ENCODE results near the gene KTN1. TPM values are rescaled to one million over a fixed set of nuclear protein-coding genes. Genes with fewer than 3 reads are reported as not detected.

KTN1 gene
- total RNA-seq, 1 donor from 2014 or later, result 191 TPM

GRCh38 chr14:55710506-55711041, 130.6 kb downstream of the KTN1 start:
- Histone ChIP-seq H3K36me3 (no peaks in the 10 kb centered on the region), H3K4me1 (peaks cover 12% of the 10 kb centered on the region), H3K9me3 (ENCODE audit: low read depth) (no peaks in the 10 kb centered on the region), H3K27me3 (no peaks in the 10 kb centered on the region), H3K79me2 (ENCODE audit: low read depth) (no peaks in the 10 kb centered on the region), H3K27ac (no peak overlapping the region), H3F3A (ENCODE audit: low read depth) (peaks cover 6% of the 10 kb centered on the region), H3K4me2 (no peak overlapping the region), H3K9ac (no peak overlapping the region), H3K4me3 (no peak overlapping the region), H4K20me1 (ENCODE audit: low read depth) (no peaks in the 10 kb centered on the region), H2AFZ (replicated peaks) (no peak overlapping the region)
- Mint-ChIP-seq H3K27ac (no peak overlapping the region), H3K36me3 (no peaks in the 10 kb centered on the region), H3K9me3 (peaks cover 2% of the 10 kb centered on the region), H3K4me3 (no peak overlapping the region), H3K27me3 (ENCODE audit: insufficient read depth, low read depth) (peaks cover 2% of the 10 kb centered on the region), H3K4me1 (peaks cover 8% of the 10 kb centered on the region)
- DNase-seq (ENCODE audit: low spot score), result no peak
- TF ChIP-seq CTCF (IDR thresholded peaks at IDR 0.05) (no peak), EZH2 (IDR thresholded peaks at IDR 0.05) (no peak), EZH2phosphoT487 (IDR thresholded peaks at IDR 0.05) (no peak)

- TF ChIP-seq EZH2 (IDR thresholded peaks at IDR 0.05) (no peak), CTCF (IDR thresholded peaks at IDR 0.05) (no peak), EZH2phosphoT487 (IDR thresholded peaks at IDR 0.05) (no peak)
- no peaks in the 10 kb centered on the region for H3K36me3 Mint-ChIP-seq
- H3K4me1 Mint-ChIP-seq, result peaks cover 10% of the 10 kb centered on the region
- H3K4me3 Mint-ChIP-seq, result no peak overlapping the region
- DNase-seq (ENCODE audit: low spot score), result no peak
- peaks cover 6% of the 10 kb centered on the region for H3F3A ChIP-seq (ENCODE audit: low read depth)
- no peaks in the 10 kb centered on the region for H3K27me3 ChIP-seq
- peaks cover 12% of the 10 kb centered on the region for H3K4me1 ChIP-seq
- no peak overlapping the region for H2AFZ ChIP-seq (replicated peaks)
- H3K27ac ChIP-seq, result no peak overlapping the region
- no peak overlapping the region for H3K4me3 ChIP-seq
- no peak overlapping the region for H3K27ac Mint-ChIP-seq
- H3K27me3 Mint-ChIP-seq (ENCODE audit: insufficient read depth, low read depth), result peaks cover 2% of the 10 kb centered on the region
- H3K4me2 ChIP-seq, result no peak overlapping the region
- no peaks in the 10 kb centered on the region for H3K79me2 ChIP-seq (ENCODE audit: low read depth)
- H3K9me3 ChIP-seq (ENCODE audit: low read depth), result no peaks in the 10 kb centered on the region
- H3K36me3 ChIP-seq, result no peaks in the 10 kb centered on the region
- peaks cover 2% of the 10 kb centered on the region for H3K9me3 Mint-ChIP-seq
- no peak overlapping the region for H3K9ac ChIP-seq
- H4K20me1 ChIP-seq (ENCODE audit: low read depth), result no peaks in the 10 kb centered on the region
These were observed 131.3 kb downstream of the KTN1 start for GRCh38 chr14:55711175-55711811.

GRCh38 chr14:55712491-55712890, 132.5 kb downstream of the KTN1 start:
- peak overlapping the region; percentile 23 for H3K27ac ChIP-seq
- H3K4me2 ChIP-seq, result no peak overlapping the region
- H3K4me3 ChIP-seq, result no peak overlapping the region
- H3K4me1 Mint-ChIP-seq, result peaks cover 13% of the 10 kb centered on the region
- TF ChIP-seq CTCF (IDR thresholded peaks at IDR 0.05) (no peak), EZH2 (IDR thresholded peaks at IDR 0.05) (no peak), EZH2phosphoT487 (IDR thresholded peaks at IDR 0.05) (no peak)
- H3K9me3 Mint-ChIP-seq, result peaks cover 2% of the 10 kb centered on the region
- peaks cover 6% of the 10 kb centered on the region for H3F3A ChIP-seq (ENCODE audit: low read depth)
- H3K36me3 Mint-ChIP-seq, result no peaks in the 10 kb centered on the region
- peaks cover 12% of the 10 kb centered on the region for H3K4me1 ChIP-seq
- H2AFZ ChIP-seq (replicated peaks), result no peak overlapping the region
- H4K20me1 ChIP-seq (ENCODE audit: low read depth), result no peaks in the 10 kb centered on the region
- no peak overlapping the region for H3K9ac ChIP-seq
- H3K27ac Mint-ChIP-seq, result no peak overlapping the region
- H3K27me3 Mint-ChIP-seq (ENCODE audit: insufficient read depth, low read depth), result peaks cover 2% of the 10 kb centered on the region
- no peaks in the 10 kb centered on the region for H3K9me3 ChIP-seq (ENCODE audit: low read depth)
- no peak overlapping the region for H3K4me3 Mint-ChIP-seq
- no peaks in the 10 kb centered on the region for H3K36me3 ChIP-seq
- no peak for DNase-seq (ENCODE audit: low spot score)
- H3K79me2 ChIP-seq (ENCODE audit: low read depth), result no peaks in the 10 kb centered on the region
- no peaks in the 10 kb centered on the region for H3K27me3 ChIP-seq

All from neural progenitor cell (in vitro differentiated cells).